IPS DF 6.9 (cell line): Measurements from ENCODE around the gene LHFPL2.

ENCODE experiments used
- DNase-seq: peaks from one replicate; pipeline ENCODE4 v3.0.0-alpha.2; 2013; ENCODE audit warnings: low read depth, low spot score
- H3K27ac ChIP-seq: one replicate; pipeline ENCODE4 v1.5.1; 2013; ENCODE audit warnings: low read length, control low read depth
- H3K27me3 ChIP-seq: 2 replicates; pipeline ENCODE4 v1.6.1; 2013; ENCODE audit warnings: mild to moderate bottlenecking, low read length; ENCODE audit not compliant: control insufficient read depth, insufficient read depth
- H3K36me3 ChIP-seq: 2 replicates; pipeline ENCODE4 v1.6.1; 2013; ENCODE audit warnings: low read length; ENCODE audit not compliant: control insufficient read depth, insufficient read depth
- H3K4me1 ChIP-seq: 2 replicates; pipeline ENCODE4 v1.6.1; 2013; ENCODE audit warnings: low read length; ENCODE audit not compliant: control insufficient read depth, insufficient read depth
- H3K4me3 ChIP-seq: 2 replicates; pipeline ENCODE4 v1.5.1; 2013; ENCODE audit warnings: mild to moderate bottlenecking, low read length
- H3K9me3 ChIP-seq: 2 replicates; pipeline ENCODE4 v1.6.1; 2013; ENCODE audit warnings: low read length, inconsistent platforms; ENCODE audit not compliant: control insufficient read depth, insufficient read depth
- WGBS: extraction: QIAGEN DNeasy Blood & Tissue Kit; methylation state at CpG from one replicate; pipeline ENCODE4 v1.1.7; 2013; ENCODE audit warnings: mixed read lengths, missing lambda C conversion rate; ENCODE audit not compliant: insufficient read length, insufficient coverage; 5-methylcytosine and 5-hydroxymethylcytosine counted together

LHFPL2 gene

GRCh38 chr5:78549043-78549442, 99.5 kb downstream of the LHFPL2 start:
- Histone ChIP-seq H3K27me3 (no peaks in the 10 kb centered on the region), H3K4me1 (peaks cover 2% of the 10 kb centered on the region; the same call in 1 of the 2 replicates), H3K9me3 (no peaks in the 10 kb centered on the region), H3K27ac (no peak overlapping the region), H3K4me3 (no peak overlapping the region), H3K36me3 (no peaks in the 10 kb centered on the region)
- DNase-seq, result no peak
- no CpG with 5 or more reads among the region's 5 CpGs for WGBS

DNA sequence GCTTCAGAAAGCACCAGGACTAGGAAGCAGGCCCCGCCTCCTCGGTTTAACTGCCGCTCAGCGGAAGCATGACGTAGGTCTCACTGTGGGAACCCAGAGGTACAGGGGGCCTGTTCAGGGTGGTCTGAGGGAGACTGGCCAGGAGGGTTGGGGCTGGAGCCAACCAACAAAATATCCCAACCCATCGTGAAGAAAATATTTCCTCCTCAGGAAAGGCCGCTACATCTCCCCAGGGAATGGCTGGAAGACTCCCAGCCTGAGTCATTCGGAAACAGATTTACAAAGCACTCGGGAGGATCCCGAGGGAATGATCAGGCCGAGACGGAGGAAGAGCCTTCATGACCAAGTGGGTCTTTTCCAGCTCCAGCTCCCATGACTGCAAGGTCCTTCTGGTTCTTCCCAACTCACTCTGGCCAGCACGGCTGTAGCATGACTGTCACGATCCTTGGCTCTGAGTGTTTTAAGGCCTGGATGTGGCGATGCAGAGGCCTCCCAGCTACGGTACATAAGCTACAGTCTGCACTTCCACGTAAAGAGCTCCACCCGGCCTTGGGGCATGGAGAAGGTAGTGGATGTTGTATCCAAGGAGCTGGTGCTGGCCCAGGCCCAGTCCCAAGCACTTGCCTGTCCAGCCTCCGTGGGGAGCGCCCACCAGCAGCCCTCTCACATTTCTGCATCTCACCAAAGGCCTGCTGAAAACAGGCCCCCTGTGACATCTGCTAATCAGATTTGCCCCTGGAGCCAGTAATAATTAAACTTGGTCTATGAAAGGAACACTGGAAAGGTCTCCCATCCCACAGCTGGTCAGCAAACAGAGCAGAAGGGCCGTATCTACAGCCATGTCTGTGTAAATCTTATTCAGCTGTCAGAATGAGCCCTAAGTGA, 100.6 kb downstream of the LHFPL2 start:
- H3K27me3 ChIP-seq, result no peaks in the 10 kb centered on the region
- H3K4me1 ChIP-seq, result peaks cover 9% of the 10 kb centered on the region; the same call in 1 of the 2 replicates
- no peaks in the 10 kb centered on the region for H3K9me3 ChIP-seq
- no peak for DNase-seq
- no peaks in the 10 kb centered on the region for H3K36me3 ChIP-seq
- H3K27ac ChIP-seq, result no peak overlapping the region
- no peak overlapping the region for H3K4me3 ChIP-seq
- WGBS, result no CpG with 5 or more reads among the region's 21 CpGs

GRCh38 chr5:78547183-78547582, 101.4 kb downstream of the LHFPL2 start:
- H3K9me3 ChIP-seq, result no peaks in the 10 kb centered on the region
- no CpG with 5 or more reads among the region's 5 CpGs for WGBS
- DNase-seq, result no peak
- H3K4me3 ChIP-seq, result no peak overlapping the region
- peaks cover 14% of the 10 kb centered on the region; the same call in 1 of the 2 replicates for H3K4me1 ChIP-seq
- no peak overlapping the region for H3K27ac ChIP-seq
- H3K27me3 ChIP-seq, result no peaks in the 10 kb centered on the region
- H3K36me3 ChIP-seq, result no peaks in the 10 kb centered on the region

DNA sequence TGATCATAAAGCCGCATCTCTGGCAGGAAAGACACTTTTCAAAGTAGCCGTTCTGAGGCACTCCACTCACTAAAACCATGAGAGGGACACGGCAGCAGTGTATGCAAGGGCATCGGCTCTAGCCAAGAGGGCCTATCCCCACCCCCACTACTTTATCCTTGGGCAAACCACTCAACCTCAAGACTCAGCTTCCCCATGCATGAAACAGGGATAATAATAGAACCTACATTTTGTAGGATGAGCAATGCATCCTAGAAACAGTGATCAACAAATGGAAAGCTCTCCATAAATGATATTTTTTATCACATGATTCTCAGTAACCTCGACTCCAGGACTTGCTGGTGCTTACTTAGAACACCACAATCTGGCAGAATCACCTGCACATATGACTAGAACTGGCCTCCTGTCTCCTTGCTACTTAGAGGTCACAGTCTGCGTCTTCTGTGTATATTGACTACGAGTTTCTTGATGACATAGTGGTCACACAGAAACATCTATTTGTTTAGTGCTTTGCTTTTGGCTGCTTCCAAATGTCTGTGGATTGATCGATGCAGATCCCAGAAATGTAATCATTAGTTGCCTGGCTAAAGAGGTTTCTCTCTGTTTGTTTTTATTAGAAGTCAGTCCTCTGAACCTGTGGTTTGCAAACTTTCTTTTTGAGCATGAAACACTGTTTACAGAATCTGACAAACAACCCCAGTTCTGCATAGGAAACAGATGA, 102.1 kb downstream of the LHFPL2 start:
- no peak for DNase-seq
- Histone ChIP-seq H3K4me1 (peaks cover 14% of the 10 kb centered on the region; the same call in 1 of the 2 replicates), H3K27ac (no peak overlapping the region), H3K27me3 (no peaks in the 10 kb centered on the region), H3K4me3 (no peak overlapping the region), H3K9me3 (no peaks in the 10 kb centered on the region), H3K36me3 (no peaks in the 10 kb centered on the region)
- WGBS, result no CpG with 5 or more reads among the region's 8 CpGs

GRCh38 chr5:78545406-78545805, 103.2 kb downstream of the LHFPL2 start:
- WGBS, result no CpG with 5 or more reads among the region's 7 CpGs
- H3K4me1 ChIP-seq, result peaks cover 14% of the 10 kb centered on the region; the same call in 1 of the 2 replicates

GRCh38 chr5:78544561-78545201, 103.9 kb downstream of the LHFPL2 start:
- H3K4me1 ChIP-seq, result peaks cover 14% of the 10 kb centered on the region; the same call in 1 of the 2 replicates
- DNase-seq, result no peak
- no peaks in the 10 kb centered on the region for H3K27me3 ChIP-seq
- no peak overlapping the region for H3K27ac ChIP-seq
- no peak overlapping the region for H3K4me3 ChIP-seq
- no CpG with 5 or more reads among the region's 14 CpGs for WGBS
- no peaks in the 10 kb centered on the region for H3K36me3 ChIP-seq
- H3K9me3 ChIP-seq, result no peaks in the 10 kb centered on the region

More at GRCh38 chr5:78545406-78545805, 103.2 kb downstream of the LHFPL2 start:
- no peaks in the 10 kb centered on the region for H3K27me3 ChIP-seq
- no peak overlapping the region for H3K27ac ChIP-seq
- H3K4me3 ChIP-seq, result no peak overlapping the region
- H3K9me3 ChIP-seq, result no peaks in the 10 kb centered on the region
- H3K36me3 ChIP-seq, result no peaks in the 10 kb centered on the region
- DNase-seq, result no peak

DNA sequence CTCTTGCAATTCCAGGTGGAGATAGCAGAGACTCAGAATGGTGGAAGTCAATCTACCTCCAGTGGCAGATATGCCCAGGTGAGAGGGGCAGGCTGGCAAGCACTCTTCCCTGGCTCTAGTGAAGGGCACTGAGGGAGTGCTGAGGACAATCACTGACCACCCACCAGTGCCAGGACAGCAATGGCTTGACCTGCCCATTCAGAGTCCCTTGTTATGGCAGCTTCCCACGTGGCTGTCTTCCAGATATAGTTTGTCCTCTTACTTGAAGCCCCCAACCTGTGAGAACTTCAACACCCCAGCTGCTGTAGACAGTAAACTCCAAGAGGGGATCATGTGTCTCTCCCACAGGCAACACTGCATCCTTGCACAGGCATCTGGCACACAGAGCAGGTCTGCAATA, 104.7 kb downstream of the LHFPL2 start:
- Histone ChIP-seq H3K4me1 (peaks cover 14% of the 10 kb centered on the region; the same call in 1 of the 2 replicates), H3K27ac (no peak overlapping the region), H3K36me3 (no peaks in the 10 kb centered on the region), H3K27me3 (no peaks in the 10 kb centered on the region), H3K9me3 (no peaks in the 10 kb centered on the region), H3K4me3 (no peak overlapping the region)
- WGBS, result no CpG with 5 or more reads among the region's 1 CpG
- no peak for DNase-seq

GRCh38 chr5:78543292-78543691, 105.3 kb downstream of the LHFPL2 start:
- peak overlapping the region; percentile 62 for H3K27ac ChIP-seq

GRCh38 chr5:78542321-78542840, 106.2 kb downstream of the LHFPL2 start:
- no peaks in the 10 kb centered on the region for H3K27me3 ChIP-seq
- WGBS, result no CpG with 5 or more reads among the region's 6 CpGs
- H3K9me3 ChIP-seq, result no peaks in the 10 kb centered on the region
- no peak overlapping the region for H3K27ac ChIP-seq
- H3K4me1 ChIP-seq, result peaks cover 13% of the 10 kb centered on the region; the same call in 1 of the 2 replicates
- H3K36me3 ChIP-seq, result no peaks in the 10 kb centered on the region
- H3K4me3 ChIP-seq, result no peak overlapping the region
- no peak for DNase-seq

More at GRCh38 chr5:78543292-78543691, 105.3 kb downstream of the LHFPL2 start:
- Histone ChIP-seq H3K4me3 (no peak overlapping the region), H3K4me1 (peaks cover 14% of the 10 kb centered on the region; the same call in 1 of the 2 replicates), H3K9me3 (no peaks in the 10 kb centered on the region), H3K27me3 (no peaks in the 10 kb centered on the region), H3K36me3 (no peaks in the 10 kb centered on the region)
- no peak for DNase-seq
- WGBS, result no CpG with 5 or more reads among the region's 4 CpGs
